NCI-H1417 treated with DMSO at 0.1 percent for 48 hours (cell line): Measurements from ENCODE around the gene FCN2.

ENCODE experiments used
- DNase-seq: peaks from one replicate; lab custom pipeline; 2025; lab: John Stamatoyannopoulos, UW

Gene FCN2

GRCh38 chr9:134933076-134933659 is 52.6 kb downstream of the FCN2 start:
- DNase-seq, result no peak

GRCh38 chr9:134935056-134935640 is 54.5 kb downstream of the FCN2 start:
- DNase-seq, result no peak

- no peak for DNase-seq
Observed at GRCh38 chr9:134935701-134936345, 55.2 kb downstream of the FCN2 start.

- no peak for DNase-seq
Observed at GRCh38 chr9:134936346-134937163, 55.9 kb downstream of the FCN2 start.
